CD4-positive, alpha-beta memory T cell (primary cell): ENCODE measurements around the gene KRTAP2-3. TPM values are rescaled to one million over a fixed set of nuclear protein-coding genes. Genes with fewer than 3 reads are reported as not detected.
"Not testable (repeated sequence)": the region's sequence is repeated elsewhere in the genome, so short reads cannot be mapped to it uniquely, and the experiment has no call there.

Experiments used
- CTCF ChIA-PET: fragments of 350-600 bp; sonication (Branson Sonifier 250); formaldehyde crosslinking; loops from one replicate; lab custom pipeline; 2021; ENCODE audit warnings: inconsistent platforms; ENCODE audit not compliant: partially characterized antibody; lab: Charles Lee
- POLR2A ChIA-PET: fragments of 350-600 bp; sonication (Branson Sonifier 250); formaldehyde crosslinking; loops from one replicate; lab custom pipeline; 2021; ENCODE audit not compliant: partially characterized antibody; lab: Charles Lee
- DNase-seq, 5 donors: peaks; one replicate each; pipeline versions ENCODE4 v3.0.0 to v3.0.0-alpha.2; 2020 to 2022; ENCODE audit warnings: mixed read lengths in 1 of 5
- H3K27ac ChIP-seq: one replicate; pipeline ENCODE4 v1.7.0; 2013; ENCODE audit warnings: low read depth, low read length
- H3K27me3 ChIP-seq: 2 replicates; pipeline ENCODE4 v1.7.0; 2013; ENCODE audit warnings: mild to moderate bottlenecking, low read length, moderate library complexity; ENCODE audit not compliant: insufficient read depth
- H3K36me3 ChIP-seq: 2 replicates; pipeline ENCODE4 v1.7.0; 2013; ENCODE audit warnings: mild to moderate bottlenecking, low read length, moderate library complexity; ENCODE audit not compliant: insufficient read depth
- H3K4me1 ChIP-seq: 2 replicates; pipeline ENCODE4 v1.7.0; 2013; ENCODE audit warnings: mild to moderate bottlenecking, low read length, moderate library complexity; ENCODE audit not compliant: insufficient read depth
- H3K4me3 ChIP-seq, 2 donors: one replicate each; pipeline ENCODE4 v1.7.0; 2013; ENCODE audit warnings: low read length in 2 of 2, mild to moderate bottlenecking in 1 of 2
- H3K9me3 ChIP-seq, 2 donors: one replicate each; pipeline ENCODE4 v1.7.0; 2013; ENCODE audit warnings: low read length in 2 of 2, control low read depth in 1 of 2; ENCODE audit not compliant: control insufficient read depth in 1 of 2
- H3K27ac Mint-ChIP-seq, 7 donors: one replicate each; pipeline ENCODE4 v1.8.0; 2020 to 2021; ENCODE audit warnings: mixed read lengths in 7 of 7, mild to moderate bottlenecking in 6 of 7, inconsistent platforms in 3 of 7, moderate library complexity in 3 of 7
- H3K27me3 Mint-ChIP-seq, 2 donors: one replicate each; pipeline ENCODE4 v1.8.0; 2020 to 2021; ENCODE audit warnings: mixed read lengths in 2 of 2
- H3K36me3 Mint-ChIP-seq, 2 donors: one replicate each; pipeline ENCODE4 v1.8.0; 2020 to 2021; ENCODE audit warnings: mixed read lengths in 2 of 2, inconsistent platforms in 1 of 2, mild to moderate bottlenecking in 1 of 2
- H3K4me1 Mint-ChIP-seq, 4 donors: one replicate each; pipeline ENCODE4 v1.8.0; 2020 to 2021; ENCODE audit warnings: mixed read lengths in 4 of 4, mild to moderate bottlenecking in 1 of 4
- H3K4me3 Mint-ChIP-seq, 8 donors: one replicate each; pipeline ENCODE4 v1.8.0; 2020 to 2021; ENCODE audit warnings: mixed read lengths in 8 of 8, mild to moderate bottlenecking in 7 of 8, moderate library complexity in 6 of 8, inconsistent platforms in 3 of 8
- H3K9me3 Mint-ChIP-seq, 8 donors: one replicate each; pipeline ENCODE4 v1.8.0; 2020 to 2021; ENCODE audit warnings: mixed read lengths in 8 of 8, mild to moderate bottlenecking in 5 of 8, inconsistent platforms in 3 of 8, moderate library complexity in 1 of 8
- intact Hi-C: fragments of 100-400 bp; cut with micrococcal nuclease; formaldehyde crosslinking; loops from one replicate; pipeline ENCODE4 v1.15.1; 2023
- polyA plus RNA-seq, 2 donors: library from polyadenylated mRNA; unstranded; fragments of 300-500 nt; fragmentation: Illumina TruSeq; gene quantifications; one replicate each; pipeline ENCODE4 v1.2.3, GENCODE V29; 2021
- total RNA-seq, 2 experiments: library from RNA; stranded (reverse); gene quantifications; one replicate each; pipeline ENCODE4 v1.2.3, GENCODE V29; 2021

KRTAP2-3 gene
- total and polyA plus RNA-seq, 4 experiments from 2014 or later, result not detected

GRCh38 chr17:41067281-41067680 is 7.4 kb upstream of the KRTAP2-3 start:
- Histone ChIP-seq H3K36me3 (no peaks in the 10 kb centered on the region), H3K27ac (no peak overlapping the region), H3K4me3 (no peak overlapping the region), H3K27me3 (no peaks in the 10 kb centered on the region), H3K9me3 (no peaks in the 10 kb centered on the region), H3K4me1 (no peaks in the 10 kb centered on the region)
- Mint-ChIP-seq H3K9me3 (peaks cover 0 to 2% (median 0%) of the 10 kb centered on the region in 8 donors), H3K27me3 (peaks cover 2 to 8% of the 10 kb centered on the region in 2 donors), H3K4me3 (no peak overlapping the region), H3K36me3 (no peaks in the 10 kb centered on the region), H3K27ac (no peak overlapping the region), H3K4me1 (no peaks in the 10 kb centered on the region)
- intact Hi-C loops, result no loop called here
- no peak for DNase-seq
- ChIA-PET CTCF (no interaction called here), POLR2A (no interaction called here)

- Histone ChIP-seq H3K27me3 (no peaks in the 10 kb centered on the region), H3K4me1 (no peaks in the 10 kb centered on the region), H3K27ac (no peak within 1 kb of the TSS), H3K4me3 (no peak within 1 kb of the TSS), H3K9me3 (no peaks in the 10 kb centered on the region), H3K36me3 (no peaks in the 10 kb centered on the region)
- Mint-ChIP-seq H3K27ac (no peak within 1 kb of the TSS), H3K36me3 (no peaks in the 10 kb centered on the region), H3K4me1 (no peaks in the 10 kb centered on the region), H3K9me3 (peaks cover 0 to 2% (median 0%) of the 10 kb centered on the region in 8 donors), H3K4me3 (no peak within 1 kb of the TSS), H3K27me3 (peaks cover 4 to 10% of the 10 kb centered on the region in 2 donors)
- CTCF ChIA-PET, result no interaction called here
- intact Hi-C loops, result no loop called here
- POLR2A ChIA-PET, result no interaction called here
- DNase-seq, result no peak
Observed at GRCh38 chr17:41065829-41066624, 6.1 kb upstream of the KRTAP2-3 start, which contains the start of gene KRTAP2-4. Gene KRTAP2-4, minus strand, starts transcription at chr17:41065879. Its CDS starts 34 bp downstream, at chr17:41065845.

GRCh38 chr17:41065016-41065689 is 5.2 kb upstream of the KRTAP2-3 start:
- intact Hi-C loops, H3K27ac Mint-ChIP-seq, H3K27ac ChIP-seq, H3K4me3 ChIP-seq, H3K9me3 Mint-ChIP-seq, H3K4me3 Mint-ChIP-seq, H3K4me1 ChIP-seq, H3K4me1 Mint-ChIP-seq, POLR2A ChIA-PET, H3K9me3 ChIP-seq, CTCF ChIA-PET, H3K27me3 ChIP-seq, DNase-seq, H3K36me3 ChIP-seq, H3K36me3 Mint-ChIP-seq: not testable (repeated sequence)
- peaks cover 12 to 15% of the 10 kb centered on the region in 2 donors for H3K27me3 Mint-ChIP-seq

- peaks cover 0 to 2% (median 0%) of the 10 kb centered on the region in 4 donors for H3K4me1 Mint-ChIP-seq
- no peak for DNase-seq
- Histone ChIP-seq H3K36me3 (no peaks in the 10 kb centered on the region), H3K27ac (no peak overlapping the region), H3K4me3 (no peak overlapping the region), H3K9me3 (no peaks in the 10 kb centered on the region), H3K27me3 (no peaks in the 10 kb centered on the region), H3K4me1 (no peaks in the 10 kb centered on the region)
- peaks cover 17 to 18% of the 10 kb centered on the region in 2 donors for H3K27me3 Mint-ChIP-seq
- no peaks in the 10 kb centered on the region for H3K36me3 Mint-ChIP-seq
- H3K9me3 Mint-ChIP-seq, result no peaks in the 10 kb centered on the region
- CTCF ChIA-PET, result no interaction called here
- H3K4me3 Mint-ChIP-seq, result no peak overlapping the region
- POLR2A ChIA-PET, result no interaction called here
- intact Hi-C loops, result no loop called here
- no peak overlapping the region for H3K27ac Mint-ChIP-seq
Observed at GRCh38 chr17:41064301-41064700, 4.4 kb upstream of the KRTAP2-3 start.

GRCh38 chr17:41063449-41063848 is 3.5 kb upstream of the KRTAP2-3 start:
- H3K27me3 Mint-ChIP-seq, result peaks cover 19 to 20% of the 10 kb centered on the region in 2 donors
- H3K4me3 Mint-ChIP-seq, result no peak overlapping the region
- Histone ChIP-seq H3K9me3 (no peaks in the 10 kb centered on the region), H3K4me3 (no peak overlapping the region), H3K27me3 (no peaks in the 10 kb centered on the region), H3K27ac (no peak overlapping the region), H3K36me3 (no peaks in the 10 kb centered on the region), H3K4me1 (no peaks in the 10 kb centered on the region)
- H3K36me3 Mint-ChIP-seq, result no peaks in the 10 kb centered on the region
- ChIA-PET CTCF (no interaction called here), POLR2A (no interaction called here)
- H3K9me3 Mint-ChIP-seq, result no peaks in the 10 kb centered on the region
- intact Hi-C loops, result no loop called here
- DNase-seq, result no peak
- H3K27ac Mint-ChIP-seq, result no peak overlapping the region
- peaks cover 0 to 3% (median 0%) of the 10 kb centered on the region in 4 donors for H3K4me1 Mint-ChIP-seq

- Histone ChIP-seq H3K4me1 (no peaks in the 10 kb centered on the region), H3K9me3 (no peaks in the 10 kb centered on the region), H3K27ac (no peak overlapping the region), H3K36me3 (no peaks in the 10 kb centered on the region), H3K27me3 (no peaks in the 10 kb centered on the region), H3K4me3 (no peak overlapping the region)
- Mint-ChIP-seq H3K4me1 (peaks cover 0 to 3% (median 0%) of the 10 kb centered on the region in 4 donors), H3K27ac (no peak overlapping the region), H3K27me3 (peaks cover 24 to 29% of the 10 kb centered on the region in 2 donors), H3K9me3 (peaks cover 0 to 7% (median 0%) of the 10 kb centered on the region in 8 donors), H3K36me3 (peaks cover 0 to 3% of the 10 kb centered on the region in 2 donors), H3K4me3 (no peak overlapping the region)
- POLR2A ChIA-PET, result no interaction called here
- no peak for DNase-seq
- CTCF ChIA-PET, result no interaction called here
- intact Hi-C loops, result no loop called here
Observed at GRCh38 chr17:41061964-41062363, 2.0 kb upstream of the KRTAP2-3 start.

GRCh38 chr17:41059276-41060051 is 450 bp downstream of the KRTAP2-3 start:
- H3K4me3 Mint-ChIP-seq, H3K4me3 ChIP-seq, H3K9me3 ChIP-seq, H3K27ac ChIP-seq, H3K27me3 ChIP-seq, intact Hi-C loops, H3K9me3 Mint-ChIP-seq, H3K27ac Mint-ChIP-seq, H3K36me3 ChIP-seq, H3K4me1 Mint-ChIP-seq, H3K4me1 ChIP-seq, DNase-seq, H3K36me3 Mint-ChIP-seq: not testable (repeated sequence)
- ChIA-PET CTCF (interaction anchor here (0.8 kb wide), 1 partner anchor 742 kb away, joined by 3 read pairs; no protein-coding TSS in a partner anchor), POLR2A (interaction anchor here (1.2 kb wide), 1 partner anchor 35 kb away, joined by 3 read pairs; no protein-coding TSS in a partner anchor)
- peaks cover 24 to 40% of the 10 kb centered on the region in 2 donors for H3K27me3 Mint-ChIP-seq
